GM19023 (cell line): ENCODE data around the gene CHST15.
"Not testable (repeated sequence)": the region's sequence is repeated elsewhere in the genome, so short reads cannot be mapped to it uniquely, and the experiment has no call there.

ENCODE experiments used
- ATAC-seq: cut with Tn5 transposase; IDR thresholded peaks from one replicate; pipeline ENCODE4 v1.9.1; 2021; ENCODE audit warnings: mild to moderate bottlenecking, moderate library complexity; ENCODE audit not compliant: unreplicated experiment

CHST15 gene

GRCh38 chr10:124047427-124048152 is 45.8 kb downstream of the CHST15 start:
- ATAC-seq = no peak

GRCh38 chr10:124045801-124046355 is 47.5 kb downstream of the CHST15 start:
- no peak for ATAC-seq

GRCh38 chr10:124045276-124045675 is 48.1 kb downstream of the CHST15 start:
- ATAC-seq = no peak

GRCh38 chr10:124044143-124044862 is 49.1 kb downstream of the CHST15 start:
- no peak for ATAC-seq

GRCh38 chr10:124043310-124044142 is 49.9 kb downstream of the CHST15 start:
- ATAC-seq = peak; percentile 73

GRCh38 chr10:124042656-124043309 is 50.6 kb downstream of the CHST15 start:
- ATAC-seq = no peak

GRCh38 chr10:124041675-124042445 is 51.5 kb downstream of the CHST15 start:
- no peak for ATAC-seq

- ATAC-seq = no peak
Measured at GRCh38 chr10:124040451-124041188, 52.8 kb downstream of the CHST15 start.

GRCh38 chr10:124039483-124040013 is 53.9 kb downstream of the CHST15 start:
- ATAC-seq = no peak

- no peak for ATAC-seq
Measured at GRCh38 chr10:124037784-124038183, 55.6 kb downstream of the CHST15 start.

- ATAC-seq = no peak
Measured at GRCh38 chr10:124037286-124037685, 56.1 kb downstream of the CHST15 start.

GRCh38 chr10:124036746-124037145 is 56.7 kb downstream of the CHST15 start:
- ATAC-seq = no peak

GRCh38 chr10:124035928-124036558 is 57.4 kb downstream of the CHST15 start:
- peak; percentile 99 for ATAC-seq

- ATAC-seq = no peak
Measured at GRCh38 chr10:124035306-124035927, 58.0 kb downstream of the CHST15 start.

GRCh38 chr10:124034576-124035305 is 58.7 kb downstream of the CHST15 start:
- ATAC-seq = not testable (repeated sequence)

- no peak for ATAC-seq
Measured at GRCh38 chr10:124033887-124034218, 59.5 kb downstream of the CHST15 start.
